ENCODE results near the gene TP73.

The TP73 gene

DNA sequence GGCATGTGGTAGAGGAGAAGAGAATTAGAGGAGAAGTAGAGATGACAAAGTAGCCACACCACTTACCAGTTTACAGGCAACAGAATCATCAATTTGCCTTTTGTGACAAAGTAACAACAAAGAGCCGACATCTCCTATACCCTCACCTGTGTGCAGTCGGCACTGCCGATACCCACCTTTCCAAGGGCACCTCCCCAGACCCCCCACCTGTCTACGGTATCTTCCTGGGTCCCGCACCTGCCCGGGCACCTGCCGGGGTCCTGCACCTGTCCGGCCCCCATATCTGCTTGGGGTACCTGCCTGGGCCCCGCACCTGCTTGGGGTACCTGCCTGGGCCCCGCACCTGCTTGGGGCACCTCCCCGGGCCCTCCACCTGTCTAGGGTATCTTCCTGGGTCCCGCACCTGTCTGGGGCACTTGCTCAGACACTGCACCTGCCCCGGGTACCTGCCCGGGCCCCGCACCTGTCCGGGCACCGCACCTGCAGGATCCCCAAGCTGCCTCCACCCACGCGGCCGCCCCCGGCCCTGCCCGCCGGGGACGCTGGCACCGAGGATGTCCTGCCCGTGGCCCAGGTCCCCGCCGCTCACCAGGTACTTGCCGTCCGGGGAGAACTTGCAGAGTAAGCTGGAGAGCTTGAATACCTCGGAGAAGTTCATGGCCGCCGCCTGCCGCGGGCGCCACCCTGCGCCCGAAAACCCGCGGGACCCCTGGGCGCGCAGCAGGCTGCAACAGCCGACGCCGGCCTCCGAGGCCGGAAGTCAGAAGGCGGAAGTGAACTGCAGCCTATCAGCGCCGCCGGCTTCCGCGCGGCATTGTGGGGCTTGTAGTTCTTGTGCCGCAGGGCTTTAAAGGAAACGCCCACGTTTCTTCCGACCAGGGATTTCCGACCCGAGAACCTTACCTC lies 2.7 kb upstream of the TP73 start, which contains the start of gene WRAP73:
TSS of gene WRAP73 (minus strand) at position 762 of the 906 bp plus-strand sequence. CDS start at position 658, 104 bp downstream.
- peaks cover 20% of the 10 kb centered on the region for H3K36me3 ChIP-seq (ENCODE audit: insufficient read depth, low read length)
- H3K4me3 ChIP-seq (ENCODE audit: low read length) = peak within 1 kb of the TSS; percentile 94
- H3K4me1 ChIP-seq (ENCODE audit: insufficient read depth, low read length) = peaks cover 5% of the 10 kb centered on the region
- peak within 1 kb of the TSS; percentile 58 for H3K9ac ChIP-seq (ENCODE audit: low read depth, low read length)
- WGBS = 4% methylated on average over 60 of the region's 60 CpGs
- no peaks in the 10 kb centered on the region for H3K9me3 ChIP-seq (ENCODE audit: insufficient read depth, low read depth, low read length)
- no peak within 1 kb of the TSS for H3K27ac ChIP-seq (ENCODE audit: low read depth, low read length)
- peaks cover 52% of the 10 kb centered on the region for H3K27me3 ChIP-seq (ENCODE audit: insufficient read depth, low read length)

DNA sequence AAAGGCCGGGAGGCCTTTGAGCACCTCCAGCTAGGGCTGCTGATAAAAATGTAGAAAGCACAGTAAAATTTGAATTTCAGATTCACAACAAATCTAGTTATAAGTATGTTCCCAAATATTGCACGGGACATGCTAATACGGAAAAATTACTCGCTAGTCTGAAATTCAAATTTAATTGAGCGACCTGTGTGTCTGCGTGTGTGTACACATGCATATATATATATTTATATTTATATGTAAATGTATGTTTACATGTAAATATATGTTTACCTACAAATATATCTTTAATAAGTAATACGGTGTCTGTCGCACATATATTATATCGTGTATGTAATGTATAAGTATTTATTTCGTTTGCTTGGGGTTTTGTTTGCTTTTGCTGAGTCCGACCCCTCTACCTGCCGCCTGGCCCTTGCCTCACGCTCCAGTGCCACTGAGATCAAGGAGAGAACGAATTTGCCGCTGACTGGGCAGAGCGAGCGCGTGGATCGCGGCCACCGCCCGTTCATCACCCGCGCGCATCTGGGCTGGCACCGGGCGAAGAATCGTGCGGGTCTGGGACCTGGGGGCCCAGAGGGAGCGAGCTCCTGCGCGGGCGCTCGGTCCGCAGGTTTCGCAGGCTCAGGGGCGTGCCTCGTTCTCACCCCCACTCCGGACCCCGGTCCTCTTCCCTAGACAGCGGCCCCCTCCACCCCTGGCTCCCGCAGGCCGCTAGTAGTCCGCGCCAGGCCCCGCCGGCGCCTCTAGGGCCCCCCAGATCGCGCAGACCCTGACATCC lies 1.9 kb upstream of the TP73 start:
- H3K4me1 ChIP-seq (ENCODE audit: insufficient read depth, low read length) = peaks cover 5% of the 10 kb centered on the region
- H3K9ac ChIP-seq (ENCODE audit: low read depth, low read length) = no peak overlapping the region
- peaks cover 61% of the 10 kb centered on the region for H3K27me3 ChIP-seq (ENCODE audit: insufficient read depth, low read length)
- no peaks in the 10 kb centered on the region for H3K9me3 ChIP-seq (ENCODE audit: insufficient read depth, low read depth, low read length)
- WGBS = 6% methylated on average over 46 of the region's 50 CpGs
- peak overlapping the region; percentile 94 for H3K4me3 ChIP-seq (ENCODE audit: low read length)
- H3K36me3 ChIP-seq (ENCODE audit: insufficient read depth, low read length) = peaks cover 16% of the 10 kb centered on the region; the same call in 1 of the 2 replicates
- H3K27ac ChIP-seq (ENCODE audit: low read depth, low read length) = no peak overlapping the region

DNA sequence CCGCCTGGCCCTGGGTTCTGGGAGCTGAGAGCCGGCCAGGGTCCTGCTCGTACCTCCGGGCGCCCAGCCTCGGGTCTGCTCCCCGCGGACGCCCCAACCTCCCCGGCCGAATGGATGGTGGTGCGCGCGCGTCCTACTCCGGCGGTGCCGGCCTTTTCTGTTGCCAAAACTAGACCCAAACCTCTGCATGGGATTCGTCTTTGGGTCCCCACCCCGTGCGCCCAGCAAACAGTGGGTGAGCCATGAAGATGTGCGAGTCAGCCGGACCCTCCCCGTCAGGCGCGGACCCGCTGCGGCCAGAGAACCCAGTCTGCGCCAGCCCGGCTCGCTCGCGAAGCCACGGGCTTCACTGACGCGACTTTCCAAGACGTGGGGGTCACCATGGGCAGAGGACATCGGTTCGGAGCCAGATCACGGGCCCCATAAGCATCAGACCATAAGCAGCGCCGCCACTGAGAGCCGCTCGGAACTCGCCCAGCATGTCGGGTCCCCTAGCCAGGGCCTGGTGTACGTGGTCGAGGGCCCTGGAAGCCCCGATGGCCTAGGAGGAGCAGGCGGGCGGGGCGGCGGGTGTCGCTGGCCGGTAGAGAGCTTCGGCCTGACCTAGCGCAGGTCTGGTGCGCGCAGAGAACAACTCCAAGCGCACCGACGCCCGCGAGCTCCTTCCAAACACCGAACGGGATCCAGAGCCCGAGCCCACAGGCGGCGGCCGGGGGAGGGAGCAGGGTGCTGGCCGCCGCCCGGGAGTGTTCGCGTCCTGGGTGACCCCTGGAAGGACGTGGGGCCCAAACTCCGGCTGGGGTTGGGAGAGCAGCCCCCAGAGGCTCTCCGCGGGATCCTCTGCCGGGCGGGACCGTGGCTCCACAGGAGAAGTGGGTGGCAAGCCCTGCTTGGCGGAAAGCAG lies 1.0 kb upstream of the TP73 start:
- 1% methylated on average over 83 of the region's 83 CpGs for WGBS
- H3K4me3 ChIP-seq (ENCODE audit: low read length) = peak overlapping the region; percentile 48
- H3K4me1 ChIP-seq (ENCODE audit: insufficient read depth, low read length) = peaks cover 5% of the 10 kb centered on the region
- no peaks in the 10 kb centered on the region for H3K9me3 ChIP-seq (ENCODE audit: insufficient read depth, low read depth, low read length)
- H3K36me3 ChIP-seq (ENCODE audit: insufficient read depth, low read length) = peaks cover 8% of the 10 kb centered on the region; the same call in 1 of the 2 replicates
- no peak overlapping the region for H3K9ac ChIP-seq (ENCODE audit: low read depth, low read length)
- H3K27me3 ChIP-seq (ENCODE audit: insufficient read depth, low read length) = peaks cover 69% of the 10 kb centered on the region
- H3K27ac ChIP-seq (ENCODE audit: low read depth, low read length) = no peak overlapping the region

DNA sequence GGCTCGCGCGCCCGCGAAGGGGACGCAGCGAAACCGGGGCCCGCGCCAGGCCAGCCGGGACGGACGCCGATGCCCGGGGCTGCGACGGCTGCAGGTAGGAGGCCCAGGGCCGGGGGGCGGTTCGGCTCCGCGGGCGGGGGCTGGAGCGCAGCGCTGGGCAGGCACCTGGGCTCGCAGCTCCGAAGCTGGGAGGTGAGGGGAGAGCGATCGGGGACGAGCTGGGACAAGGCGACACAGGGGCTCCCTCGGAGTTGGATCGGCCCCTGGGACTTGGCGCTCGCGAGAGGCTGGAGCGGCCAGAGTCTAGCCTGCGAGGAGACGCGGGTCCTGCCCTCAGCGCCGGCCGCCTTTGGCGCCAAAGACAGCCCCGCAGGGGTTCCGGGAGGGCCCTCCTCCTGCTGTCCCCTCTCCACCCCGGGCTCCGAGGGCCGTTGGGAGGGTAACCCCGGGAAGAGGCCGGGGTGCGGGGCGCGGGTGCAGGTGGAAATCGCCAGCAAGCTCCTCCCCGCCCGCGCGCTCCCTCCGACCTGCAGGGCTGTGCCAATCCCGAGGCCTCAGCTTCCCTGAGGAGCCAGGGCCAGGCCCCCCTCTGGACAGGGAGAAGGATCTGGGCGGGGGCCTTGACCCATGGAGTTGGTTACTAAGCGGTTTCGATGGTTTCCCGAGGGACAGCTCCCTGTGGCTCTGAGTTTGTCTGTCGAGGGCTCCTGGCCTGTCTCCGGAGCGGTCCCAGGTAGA lies 401 bp downstream of the TP73 start:
- Histone ChIP-seq H3K9me3 (ENCODE audit: insufficient read depth, low read depth, low read length) (no peaks in the 10 kb centered on the region), H3K4me3 (ENCODE audit: low read length) (peak overlapping the region; percentile 48), H3K9ac (ENCODE audit: low read depth, low read length) (no peak overlapping the region), H3K4me1 (ENCODE audit: insufficient read depth, low read length) (peaks cover 5% of the 10 kb centered on the region), H3K27me3 (ENCODE audit: insufficient read depth, low read length) (peaks cover 83% of the 10 kb centered on the region), H3K27ac (ENCODE audit: low read depth, low read length) (no peak overlapping the region), H3K36me3 (ENCODE audit: insufficient read depth, low read length) (no peaks in the 10 kb centered on the region)
- WGBS = 1% methylated on average over 68 of the region's 68 CpGs

DNA sequence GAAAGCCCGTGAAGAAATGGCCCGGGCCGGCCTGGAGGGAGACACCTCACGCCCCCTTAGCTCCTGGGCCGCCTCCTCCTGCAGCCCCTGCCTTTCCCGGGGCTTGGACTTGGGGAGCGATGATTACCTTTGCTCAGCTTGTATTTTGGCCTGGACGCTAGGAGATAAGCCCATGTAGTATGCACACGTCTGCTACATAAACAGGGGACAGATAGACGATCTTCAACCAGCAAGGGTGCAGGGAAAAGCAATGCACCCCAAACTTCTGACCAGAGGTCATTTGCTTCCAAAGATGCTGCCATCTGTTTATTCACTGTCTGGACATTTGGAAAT lies 936 bp downstream of the TP73 start:
- 27% methylated on average over 10 of the region's 10 CpGs for WGBS
- H3K27ac ChIP-seq (ENCODE audit: low read depth, low read length) = no peak overlapping the region
- peaks cover 5% of the 10 kb centered on the region for H3K4me1 ChIP-seq (ENCODE audit: insufficient read depth, low read length)
- H3K4me3 ChIP-seq (ENCODE audit: low read length) = peak overlapping the region; percentile 48
- H3K36me3 ChIP-seq (ENCODE audit: insufficient read depth, low read length) = no peaks in the 10 kb centered on the region
- peaks cover 88% of the 10 kb centered on the region for H3K27me3 ChIP-seq (ENCODE audit: insufficient read depth, low read length)
- H3K9me3 ChIP-seq (ENCODE audit: insufficient read depth, low read depth, low read length) = no peaks in the 10 kb centered on the region
- no peak overlapping the region for H3K9ac ChIP-seq (ENCODE audit: low read depth, low read length)

DNA sequence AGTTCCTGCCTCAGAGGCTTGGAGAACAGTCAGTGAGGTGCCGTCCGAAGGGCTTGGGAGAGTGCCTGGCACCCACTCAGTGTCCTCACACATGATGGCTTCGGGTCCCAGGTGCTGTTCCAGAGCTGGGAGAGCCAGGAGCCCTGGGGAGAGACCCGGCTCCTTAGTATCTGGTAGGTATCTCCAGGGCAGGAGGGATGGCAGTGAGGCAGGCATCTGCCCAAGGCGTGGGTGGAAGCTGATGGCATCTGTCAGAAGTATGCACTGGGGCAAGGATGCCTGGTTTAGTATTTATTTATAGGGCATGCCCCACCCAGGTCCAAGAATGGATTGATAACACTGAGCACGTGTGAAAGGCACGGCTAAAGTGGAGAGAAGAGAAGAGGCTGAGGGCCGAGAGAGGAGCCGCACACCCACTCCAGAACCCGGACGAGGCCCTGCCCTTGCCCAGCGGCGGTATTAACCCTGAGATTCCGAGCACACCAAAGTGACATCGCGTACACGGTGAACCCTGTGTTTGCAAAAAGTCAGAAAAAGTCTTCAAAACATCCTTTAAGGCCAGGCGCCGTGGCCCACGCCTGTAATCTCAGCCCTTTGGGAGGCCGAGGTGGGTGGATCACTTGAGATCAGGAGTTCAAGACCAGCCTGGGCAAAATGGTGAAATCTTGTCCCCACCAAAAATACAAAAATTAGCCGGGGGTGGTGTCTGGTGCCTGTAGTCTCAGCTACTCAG lies 2.4 kb downstream of the TP73 start:
- H3K27me3 ChIP-seq (ENCODE audit: insufficient read depth, low read length) = peaks cover 86% of the 10 kb centered on the region
- H3K4me3 ChIP-seq (ENCODE audit: low read length) = no peak overlapping the region
- H3K9me3 ChIP-seq (ENCODE audit: insufficient read depth, low read depth, low read length) = no peaks in the 10 kb centered on the region
- WGBS = 91% methylated on average over 22 of the region's 22 CpGs
- no peak overlapping the region for H3K27ac ChIP-seq (ENCODE audit: low read depth, low read length)
- peaks cover 5% of the 10 kb centered on the region for H3K4me1 ChIP-seq (ENCODE audit: insufficient read depth, low read length)
- no peaks in the 10 kb centered on the region for H3K36me3 ChIP-seq (ENCODE audit: insufficient read depth, low read length)
- no peak overlapping the region for H3K9ac ChIP-seq (ENCODE audit: low read depth, low read length)

DNA sequence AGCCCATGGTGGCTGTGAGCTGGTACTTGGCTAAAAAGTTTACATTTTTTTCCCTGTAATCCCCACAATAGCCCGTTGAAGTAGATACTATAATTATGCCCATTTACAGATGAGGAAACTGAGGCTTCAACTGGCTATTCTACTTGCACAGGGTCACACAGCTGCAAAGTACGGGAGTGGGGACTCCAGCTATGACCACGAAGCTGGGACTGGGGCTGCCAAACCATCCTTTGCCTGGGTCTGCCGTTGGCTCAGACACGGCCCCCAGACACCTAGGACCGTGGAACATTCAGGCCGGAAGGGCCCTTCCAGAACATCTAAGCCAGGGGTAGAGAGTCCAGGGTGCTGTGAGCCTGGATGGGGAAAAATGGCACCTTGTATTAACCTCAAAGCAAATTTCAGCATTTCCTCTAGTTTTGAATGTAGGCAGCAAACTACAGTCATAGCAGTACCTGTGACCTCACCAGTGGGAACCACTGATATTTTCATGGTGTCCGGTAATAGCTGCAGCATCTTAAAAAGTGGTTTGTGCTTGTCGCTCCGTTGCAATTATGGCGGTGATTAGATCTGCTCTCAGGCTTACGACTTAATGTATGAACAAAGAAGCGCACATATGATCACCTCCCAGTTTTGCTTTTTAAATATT lies 4.3 kb downstream of the TP73 start:
- no peaks in the 10 kb centered on the region for H3K36me3 ChIP-seq (ENCODE audit: insufficient read depth, low read length)
- H3K27me3 ChIP-seq (ENCODE audit: insufficient read depth, low read length) = peaks cover 75% of the 10 kb centered on the region
- no peaks in the 10 kb centered on the region for H3K4me1 ChIP-seq (ENCODE audit: insufficient read depth, low read length)
- H3K9me3 ChIP-seq (ENCODE audit: insufficient read depth, low read depth, low read length) = no peaks in the 10 kb centered on the region
- H3K27ac ChIP-seq (ENCODE audit: low read depth, low read length) = no peak overlapping the region
- H3K4me3 ChIP-seq (ENCODE audit: low read length) = no peak overlapping the region
- 92% methylated on average over 13 of the region's 13 CpGs for WGBS
- H3K9ac ChIP-seq (ENCODE audit: low read depth, low read length) = no peak overlapping the region

DNA sequence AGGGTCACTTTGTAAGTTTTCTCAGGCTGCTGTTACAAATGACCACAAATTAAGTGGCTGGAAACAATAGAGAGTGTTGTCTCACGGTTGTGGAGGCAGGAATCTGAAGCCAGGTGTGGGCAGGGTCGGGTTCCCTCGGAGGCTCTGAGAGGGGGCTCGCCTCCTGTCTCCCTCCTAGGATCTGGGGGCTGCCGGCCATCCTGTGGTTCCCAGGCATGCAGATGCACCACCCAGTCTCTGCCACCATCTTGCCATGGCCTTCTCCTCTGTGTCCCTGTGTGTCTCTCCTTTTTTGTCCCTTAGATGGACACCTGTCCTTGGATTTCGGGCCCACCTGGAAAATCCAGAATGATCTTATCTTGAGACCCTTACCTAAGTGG lies 4.8 kb downstream of the TP73 start:
- H3K9ac ChIP-seq (ENCODE audit: low read depth, low read length) = no peak overlapping the region
- H3K27me3 ChIP-seq (ENCODE audit: insufficient read depth, low read length) = peaks cover 70% of the 10 kb centered on the region
- no peaks in the 10 kb centered on the region for H3K36me3 ChIP-seq (ENCODE audit: insufficient read depth, low read length)
- WGBS = 89% methylated on average over 6 of the region's 6 CpGs
- H3K4me1 ChIP-seq (ENCODE audit: insufficient read depth, low read length) = no peaks in the 10 kb centered on the region
- no peak overlapping the region for H3K4me3 ChIP-seq (ENCODE audit: low read length)
- no peak overlapping the region for H3K27ac ChIP-seq (ENCODE audit: low read depth, low read length)
- no peaks in the 10 kb centered on the region for H3K9me3 ChIP-seq (ENCODE audit: insufficient read depth, low read depth, low read length)

DNA sequence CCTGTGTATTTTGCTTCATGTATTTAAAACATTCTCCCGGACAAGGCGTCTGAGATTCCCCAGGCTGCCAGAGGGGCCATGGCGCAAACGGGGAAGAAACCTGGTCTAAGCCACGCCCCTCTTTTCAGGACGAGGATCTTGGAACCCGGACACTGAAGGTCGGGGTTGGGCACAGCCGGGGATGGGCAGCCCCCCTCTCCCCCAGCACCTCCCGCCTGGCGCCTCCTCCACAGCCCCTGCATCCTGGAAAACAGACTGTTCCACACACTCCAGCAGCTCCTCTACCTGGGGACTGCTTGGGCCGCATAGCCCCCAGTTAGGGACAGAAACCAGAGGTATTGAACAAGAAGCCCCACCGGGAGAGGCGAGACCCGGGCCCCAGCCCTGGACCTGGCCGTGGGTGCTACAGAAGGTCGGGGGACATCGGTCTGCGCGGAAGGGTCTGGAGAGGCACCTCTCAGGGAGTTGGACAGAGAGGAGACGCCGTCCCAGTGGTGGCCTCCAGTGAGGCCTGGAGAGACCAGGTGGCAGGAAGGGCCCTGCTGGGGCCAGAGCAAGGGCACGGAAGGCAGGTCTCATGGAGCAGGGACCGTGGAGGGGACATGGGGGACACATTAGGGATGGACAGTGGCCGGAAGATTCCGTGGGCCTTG lies 5.4 kb downstream of the TP73 start:
- Histone ChIP-seq H3K9ac (ENCODE audit: low read depth, low read length) (no peak overlapping the region), H3K9me3 (ENCODE audit: insufficient read depth, low read depth, low read length) (no peaks in the 10 kb centered on the region), H3K36me3 (ENCODE audit: insufficient read depth, low read length) (no peaks in the 10 kb centered on the region), H3K4me3 (ENCODE audit: low read length) (no peak overlapping the region), H3K4me1 (ENCODE audit: insufficient read depth, low read length) (no peaks in the 10 kb centered on the region), H3K27me3 (ENCODE audit: insufficient read depth, low read length) (peaks cover 63% of the 10 kb centered on the region), H3K27ac (ENCODE audit: low read depth, low read length) (no peak overlapping the region)
- WGBS = 88% methylated on average over 26 of the region's 26 CpGs
